ENCODE data around the gene INSRR.

- TF ChIP-seq TP53 (CRISPR knock-in tag; IDR thresholded peaks at IDR 0.05) (no peak), CTCF (IDR thresholded peaks at IDR 0.05) (no peak), JAZF1 (CRISPR knock-in tag; IDR thresholded peaks at IDR 0.05) (no peak), ATF2 (CRISPR knock-in tag; IDR thresholded peaks at IDR 0.05; ENCODE audit: borderline replicate concordance, low read depth) (no peak), FOXK1 (CRISPR knock-in tag; IDR thresholded peaks at IDR 0.05) (no peak), ATF6 (CRISPR knock-in tag; IDR thresholded peaks at IDR 0.05) (no peak), CBFB (CRISPR knock-in tag; IDR thresholded peaks at IDR 0.05; ENCODE audit: low read depth) (no peak), ZMAT4 (CRISPR knock-in tag; IDR thresholded peaks at IDR 0.05) (no peak), CREB1 (CRISPR knock-in tag; IDR thresholded peaks at IDR 0.05) (no peak), NFE2L1 (CRISPR knock-in tag; IDR thresholded peaks at IDR 0.05) (no peak)
- TF ChIP-seq, protein P1, sequence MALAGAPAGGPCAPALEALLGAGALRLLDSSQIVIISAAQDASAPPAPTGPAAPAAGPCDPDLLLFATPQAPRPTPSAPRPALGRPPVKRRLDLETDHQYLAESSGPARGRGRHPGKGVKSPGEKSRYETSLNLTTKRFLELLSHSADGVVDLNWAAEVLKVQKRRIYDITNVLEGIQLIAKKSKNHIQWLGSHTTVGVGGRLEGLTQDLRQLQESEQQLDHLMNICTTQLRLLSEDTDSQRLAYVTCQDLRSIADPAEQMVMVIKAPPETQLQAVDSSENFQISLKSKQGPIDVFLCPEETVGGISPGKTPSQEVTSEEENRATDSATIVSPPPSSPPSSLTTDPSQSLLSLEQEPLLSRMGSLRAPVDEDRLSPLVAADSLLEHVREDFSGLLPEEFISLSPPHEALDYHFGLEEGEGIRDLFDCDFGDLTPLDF (CRISPR knock-in tag; IDR thresholded peaks at IDR 0.05) = no peak
- TF ChIP-seq, protein P2, sequence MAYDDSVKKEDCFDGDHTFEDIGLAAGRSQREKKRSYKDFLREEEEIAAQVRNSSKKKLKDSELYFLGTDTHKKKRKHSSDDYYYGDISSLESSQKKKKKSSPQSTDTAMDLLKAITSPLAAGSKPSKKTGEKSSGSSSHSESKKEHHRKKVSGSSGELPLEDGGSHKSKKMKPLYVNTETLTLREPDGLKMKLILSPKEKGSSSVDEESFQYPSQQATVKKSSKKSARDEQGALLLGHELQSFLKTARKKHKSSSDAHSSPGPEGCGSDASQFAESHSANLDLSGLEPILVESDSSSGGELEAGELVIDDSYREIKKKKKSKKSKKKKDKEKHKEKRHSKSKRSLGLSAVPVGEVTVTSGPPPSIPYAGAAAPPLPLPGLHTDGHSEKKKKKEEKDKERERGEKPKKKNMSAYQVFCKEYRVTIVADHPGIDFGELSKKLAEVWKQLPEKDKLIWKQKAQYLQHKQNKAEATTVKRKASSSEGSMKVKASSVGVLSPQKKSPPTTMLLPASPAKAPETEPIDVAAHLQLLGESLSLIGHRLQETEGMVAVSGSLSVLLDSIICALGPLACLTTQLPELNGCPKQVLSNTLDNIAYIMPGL (CRISPR knock-in tag; IDR thresholded peaks at IDR 0.05) = no peak
Measured at GRCh38 chr1:156854634-156855033, 4.3 kb downstream of the INSRR start.
